B cell (primary cell): ENCODE data around the gene SCFD2.

Experiments used
- CTCF ChIP-seq: fragments of 200-600 bp; IDR thresholded peaks from one replicate; pipeline ENCODE4 v1.8.0; 2022; ENCODE audit warnings: antibody characterized with exemption, mild to moderate bottlenecking
- EZH2 ChIP-seq: IDR thresholded peaks from 2 replicates; pipeline ENCODE4 v1.6.1; 2012; ENCODE audit warnings: borderline replicate concordance, low read depth, mild to moderate bottlenecking, moderate library complexity, low read length; ENCODE audit not compliant: insufficient read depth, poor library complexity, severe bottlenecking

DNA sequence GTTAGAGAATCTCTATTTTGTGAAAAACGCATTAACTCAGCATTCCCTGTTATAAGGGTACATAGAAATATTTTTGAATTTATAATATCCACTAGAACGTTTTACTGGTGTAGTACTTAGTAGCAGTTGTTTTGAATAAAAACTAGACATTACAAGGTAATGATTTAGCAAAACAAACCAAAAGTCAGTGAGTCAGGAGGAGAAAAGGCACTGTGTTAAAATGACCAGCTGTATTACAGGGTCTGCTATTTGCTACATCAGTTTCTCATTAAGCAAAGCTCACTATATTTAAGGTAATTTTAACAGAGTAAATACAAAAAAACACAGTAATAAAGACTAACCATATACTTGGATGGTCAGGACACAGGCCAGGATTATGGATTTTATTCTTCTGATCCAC, 351.0 kb downstream of the SCFD2 start:
- TF ChIP-seq CTCF (no peak), EZH2 (no peak)
